D721Med (cell line): ENCODE data around the gene PRR7.

ENCODE experiments used
- DNase-seq: peaks from one replicate; pipeline ENCODE4 v3.0.0; 2011; ENCODE audit warnings: low spot score; ENCODE audit not compliant: insufficient read length
- FAIRE-seq: peaks from 2 replicates; lab custom pipeline; 2011; peaks lifted over from hg19 to GRCh38; lab: Jason Lieb, UNC
- CTCF ChIP-seq: IDR thresholded peaks from 2 replicates; pipeline ENCODE4 v1.5.1; 2012; ENCODE audit warnings: mild to moderate bottlenecking, control low read depth; ENCODE audit not compliant: insufficient read depth; ENCODE audit errors: missing control alignments

PRR7 gene

GRCh38 chr5:177491983-177492746 is 45.6 kb downstream of the PRR7 start:
- no peak for FAIRE-seq
- DNase-seq: no peak
- no peak for TF ChIP-seq CTCF

GRCh38 chr5:177492841-177493240 is 46.2 kb downstream of the PRR7 start:
- no peak for TF ChIP-seq CTCF
- FAIRE-seq (no peak), DNase-seq (no peak)

GRCh38 chr5:177493795-177494345 is 47.3 kb downstream of the PRR7 start:
- no peak for FAIRE-seq
- TF ChIP-seq CTCF: no peak

DNA sequence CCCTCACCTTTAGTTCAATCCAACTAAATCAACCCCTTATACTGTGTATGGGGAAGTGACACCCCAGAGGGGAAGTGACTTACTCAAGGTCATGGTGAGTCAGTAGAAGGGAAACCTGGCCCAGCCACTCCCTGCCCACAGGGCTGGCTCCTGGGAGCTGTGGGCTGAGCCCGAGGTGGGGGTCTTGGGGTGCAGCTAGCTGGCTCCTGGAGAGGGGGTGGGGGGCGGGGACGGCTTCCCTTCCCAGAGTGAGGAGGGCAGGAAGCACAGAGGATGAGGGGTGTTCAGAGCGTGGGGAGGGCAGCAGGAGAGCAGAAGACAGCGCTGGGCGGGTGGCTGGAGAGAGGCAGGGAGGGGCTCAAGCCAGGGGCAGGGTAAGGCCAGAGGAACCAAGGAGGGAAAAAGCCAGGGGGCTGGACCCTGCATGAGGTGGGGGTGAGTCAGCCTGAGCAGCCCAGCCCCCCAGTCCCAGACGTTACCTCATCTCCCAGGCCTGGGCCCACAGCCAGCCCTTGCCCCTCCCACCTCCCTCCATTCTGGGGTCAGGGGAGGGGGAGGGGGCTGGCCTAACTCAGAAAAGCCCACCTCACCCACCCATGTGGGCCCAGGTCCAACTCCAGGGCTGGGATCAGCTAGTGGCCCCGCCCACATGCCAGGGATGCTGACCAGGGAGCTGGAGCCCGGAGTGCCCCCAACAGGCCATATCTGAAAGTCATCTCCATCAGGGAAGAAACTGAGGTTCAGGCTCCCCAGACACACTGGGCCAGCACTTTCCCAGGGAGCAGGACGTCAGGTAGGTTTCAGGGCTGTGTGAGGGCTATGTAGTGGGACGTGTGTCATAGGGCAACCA is 48.0 kb downstream of the PRR7 start:
- peak; percentile 23 for TF ChIP-seq CTCF
- no peak for DNase-seq
- FAIRE-seq: no peak

More at GRCh38 chr5:177493795-177494345, 47.3 kb downstream of the PRR7 start:
- DNase-seq: no peak

GRCh38 chr5:177495243-177496060 is 48.8 kb downstream of the PRR7 start:
- no peak for TF ChIP-seq CTCF
- FAIRE-seq (no peak), DNase-seq (no peak)

DNA sequence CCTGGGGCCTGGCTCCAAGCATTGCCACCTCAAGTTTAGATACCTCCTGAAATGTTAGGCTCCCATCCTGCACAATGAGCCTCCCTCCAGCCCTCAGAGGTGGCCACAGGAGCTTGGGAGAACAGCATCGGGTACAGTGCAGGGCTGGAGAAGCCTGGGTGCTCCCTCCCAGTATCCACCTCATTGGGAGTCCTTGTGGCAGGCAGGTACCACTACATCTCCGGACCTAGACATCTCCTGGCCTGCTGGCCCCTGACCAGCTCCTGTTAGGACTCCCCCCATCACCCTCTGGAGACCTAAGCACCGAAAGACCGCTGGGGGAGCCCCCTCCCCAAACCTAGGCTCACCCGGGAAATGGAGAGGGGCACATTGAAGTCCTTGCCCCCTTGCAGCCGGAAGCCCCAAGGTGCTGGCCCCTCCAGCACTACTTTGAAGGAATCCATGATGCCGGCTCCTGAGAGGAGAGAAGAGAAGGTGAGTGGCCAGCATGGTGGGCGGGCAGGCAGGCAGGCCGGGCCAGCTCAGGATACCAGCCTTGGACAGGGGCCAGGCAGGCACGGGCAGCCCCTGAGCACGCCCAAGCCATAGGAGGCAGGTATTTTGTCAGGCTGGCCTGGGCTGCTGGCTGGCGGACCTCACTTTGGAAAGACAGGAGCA is 49.6 kb downstream of the PRR7 start:
- FAIRE-seq (no peak), DNase-seq (no peak)
- TF ChIP-seq CTCF: no peak
